IPS-NIHi7 (cell line): ENCODE results near the gene HDAC1.
"Not testable (repeated sequence)": the region's sequence is repeated elsewhere in the genome, so short reads cannot be mapped to it uniquely, and the experiment has no call there.

Source experiments
- DNase-seq: peaks from one replicate; pipeline ENCODE4 v3.0.0; 2012; ENCODE audit warnings: mixed read lengths; ENCODE audit errors: extremely low spot score

The HDAC1 gene

GRCh38 chr1:32274646-32275340 lies 17.1 kb upstream of the HDAC1 start:
- peak; percentile 39 for DNase-seq

DNA sequence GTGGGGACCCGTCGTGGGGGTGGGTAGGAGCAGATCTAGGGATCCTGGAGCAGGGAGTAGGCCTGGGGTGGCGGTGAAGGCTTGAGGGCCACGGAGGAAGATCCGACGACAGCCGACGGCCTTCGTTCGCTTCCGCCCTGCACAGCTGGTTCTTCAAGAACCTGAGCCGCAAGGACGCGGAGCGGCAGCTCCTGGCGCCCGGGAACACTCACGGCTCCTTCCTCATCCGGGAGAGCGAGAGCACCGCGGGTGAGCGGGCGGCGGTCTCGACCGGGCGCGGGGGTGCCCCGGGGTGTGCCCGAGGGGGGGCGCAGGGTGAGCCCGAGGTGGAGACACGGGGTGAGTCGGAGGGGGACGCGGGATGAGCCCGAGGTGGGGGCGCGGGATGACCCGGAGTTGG lies 16.5 kb upstream of the HDAC1 start:
- no peak for DNase-seq

- no peak for DNase-seq
Observed at GRCh38 chr1:32276032-32276782, 15.7 kb upstream of the HDAC1 start.

- not testable (repeated sequence) for DNase-seq
Observed at GRCh38 chr1:32284777-32285176, 7.1 kb upstream of the HDAC1 start.

DNA sequence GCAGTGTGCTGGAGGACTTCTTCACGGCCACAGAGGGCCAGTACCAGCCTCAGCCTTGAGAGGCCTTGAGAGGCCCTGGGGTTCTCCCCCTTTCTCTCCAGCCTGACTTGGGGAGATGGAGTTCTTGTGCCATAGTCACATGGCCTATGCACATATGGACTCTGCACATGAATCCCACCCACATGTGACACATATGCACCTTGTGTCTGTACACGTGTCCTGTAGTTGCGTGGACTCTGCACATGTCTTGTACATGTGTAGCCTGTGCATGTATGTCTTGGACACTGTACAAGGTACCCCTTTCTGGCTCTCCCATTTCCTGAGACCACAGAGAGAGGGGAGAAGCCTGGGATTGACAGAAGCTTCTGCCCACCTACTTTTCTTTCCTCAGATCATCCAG lies 6.2 kb upstream of the HDAC1 start:
- no peak for DNase-seq

- DNase-seq: peak; percentile 48
Observed at GRCh38 chr1:32286763-32287162, 5.1 kb upstream of the HDAC1 start.

GRCh38 chr1:32289256-32289655 lies 2.6 kb upstream of the HDAC1 start:
- DNase-seq: no peak

DNA sequence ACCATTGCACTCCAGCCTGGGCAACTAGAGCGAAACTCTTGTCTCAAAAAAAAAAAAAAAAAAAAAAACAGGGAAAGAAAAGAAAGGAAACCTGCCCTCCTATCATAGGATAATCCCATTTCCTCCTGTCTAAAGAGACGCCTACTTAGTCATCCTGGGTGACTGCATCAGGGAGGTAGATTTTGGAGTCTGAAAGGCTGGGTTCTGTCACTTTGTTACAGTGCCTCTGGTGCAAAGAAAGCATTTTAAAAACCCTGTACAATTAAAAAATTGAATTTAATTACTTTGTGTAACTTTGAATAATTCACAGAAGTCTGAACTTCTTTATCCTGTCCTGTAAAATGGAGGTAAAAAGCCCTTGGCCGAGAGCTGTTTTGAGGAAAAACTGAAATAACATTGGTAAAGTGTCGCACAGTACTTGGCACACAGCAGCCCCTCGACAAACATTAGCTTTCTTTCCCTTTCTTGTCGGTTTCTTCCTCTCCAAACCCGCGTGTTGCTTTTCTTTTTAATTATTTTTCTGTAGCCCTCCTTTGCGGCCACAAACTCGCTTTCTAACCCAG lies 657 bp upstream of the HDAC1 start:
- no peak for DNase-seq

DNA sequence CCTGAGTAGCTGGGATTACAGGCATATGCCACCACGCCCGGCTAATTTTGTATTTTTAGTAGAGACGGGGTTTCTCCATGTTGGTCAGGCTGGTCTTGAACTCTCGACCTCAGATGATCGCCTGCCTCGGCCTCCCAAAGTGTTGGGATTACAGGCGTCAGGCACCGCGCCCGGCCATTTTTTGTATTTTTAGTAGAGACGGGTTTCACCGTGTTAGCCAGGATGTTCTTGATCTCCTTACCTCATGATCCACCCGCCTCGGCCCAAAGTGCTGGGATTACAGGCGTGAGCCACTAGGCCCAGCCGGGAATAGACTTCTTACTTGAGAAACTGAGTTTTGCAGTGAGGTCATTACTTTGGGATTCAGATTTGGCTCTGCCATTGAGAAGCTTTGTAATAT lies 6.3 kb downstream of the HDAC1 start:
- DNase-seq: not testable (repeated sequence)

GRCh38 chr1:32299327-32299726 lies 7.4 kb downstream of the HDAC1 start:
- no peak for DNase-seq

- no peak for DNase-seq
Observed at GRCh38 chr1:32303358-32303757, 11.5 kb downstream of the HDAC1 start.

- no peak for DNase-seq
Observed at GRCh38 chr1:32303997-32304622, 12.2 kb downstream of the HDAC1 start.

- no peak for DNase-seq
Observed at GRCh38 chr1:32305310-32305709, 13.4 kb downstream of the HDAC1 start.

DNA sequence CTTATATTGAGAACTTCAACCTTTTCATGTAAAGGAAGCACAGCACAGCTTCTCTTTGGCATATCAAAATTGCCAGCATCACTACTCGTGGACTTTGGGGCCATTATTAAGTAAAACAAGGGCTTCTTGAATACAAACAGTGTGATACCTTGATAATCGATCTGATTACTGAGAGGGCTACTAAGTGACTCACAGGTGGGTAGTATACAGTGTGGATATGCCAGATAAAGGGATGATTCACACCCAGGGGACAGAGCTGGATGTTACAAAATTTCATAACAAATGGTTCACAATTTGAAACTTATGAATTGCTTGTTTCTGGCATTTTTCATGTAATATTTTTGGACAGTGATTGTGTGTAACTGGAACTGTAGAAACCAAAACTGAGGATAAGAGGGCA lies 15.4 kb downstream of the HDAC1 start:
- DNase-seq: no peak

DNA sequence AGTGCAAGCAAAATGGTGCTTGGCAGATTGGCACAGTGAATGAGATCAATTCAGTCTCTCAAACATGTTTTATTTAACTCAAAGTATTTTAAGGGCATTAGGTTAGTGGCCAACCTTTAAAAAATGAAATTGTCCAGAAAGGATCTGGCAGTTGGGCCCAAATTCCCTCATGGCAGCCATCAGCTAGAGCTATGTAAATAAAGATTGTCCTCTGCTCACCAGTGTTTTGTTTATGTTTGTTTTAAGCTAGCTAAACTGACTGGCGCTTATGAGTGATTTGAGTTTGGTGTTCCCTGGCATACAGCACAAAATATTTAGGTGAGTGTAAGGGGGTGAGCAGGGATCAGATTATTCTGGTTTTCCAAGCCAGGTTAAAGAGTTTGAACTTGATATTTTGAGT lies 18.1 kb downstream of the HDAC1 start:
- DNase-seq: no peak

GRCh38 chr1:32311709-32312393 lies 20.0 kb downstream of the HDAC1 start:
- DNase-seq: no peak

DNA sequence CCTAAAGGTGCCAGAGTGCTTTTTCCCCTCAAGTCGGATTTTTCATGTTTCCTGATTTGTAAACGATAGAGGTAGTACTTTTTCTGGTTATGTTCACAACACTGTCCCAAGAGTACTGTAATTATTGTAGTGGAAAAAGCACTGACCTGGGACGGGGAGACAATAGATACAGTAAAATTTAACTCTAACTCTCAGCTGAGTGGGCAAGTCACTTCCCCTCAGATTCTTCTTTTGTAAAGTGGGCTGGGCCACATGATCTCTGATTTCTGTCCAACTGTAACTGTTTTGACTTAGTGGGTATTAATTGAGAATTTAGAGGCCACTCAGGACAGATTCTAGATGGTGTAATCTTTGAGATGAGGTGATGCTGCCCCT lies 25.0 kb downstream of the HDAC1 start:
- DNase-seq: no peak

GRCh38 chr1:32318127-32318869 lies 26.4 kb downstream of the HDAC1 start:
- DNase-seq: no peak

DNA sequence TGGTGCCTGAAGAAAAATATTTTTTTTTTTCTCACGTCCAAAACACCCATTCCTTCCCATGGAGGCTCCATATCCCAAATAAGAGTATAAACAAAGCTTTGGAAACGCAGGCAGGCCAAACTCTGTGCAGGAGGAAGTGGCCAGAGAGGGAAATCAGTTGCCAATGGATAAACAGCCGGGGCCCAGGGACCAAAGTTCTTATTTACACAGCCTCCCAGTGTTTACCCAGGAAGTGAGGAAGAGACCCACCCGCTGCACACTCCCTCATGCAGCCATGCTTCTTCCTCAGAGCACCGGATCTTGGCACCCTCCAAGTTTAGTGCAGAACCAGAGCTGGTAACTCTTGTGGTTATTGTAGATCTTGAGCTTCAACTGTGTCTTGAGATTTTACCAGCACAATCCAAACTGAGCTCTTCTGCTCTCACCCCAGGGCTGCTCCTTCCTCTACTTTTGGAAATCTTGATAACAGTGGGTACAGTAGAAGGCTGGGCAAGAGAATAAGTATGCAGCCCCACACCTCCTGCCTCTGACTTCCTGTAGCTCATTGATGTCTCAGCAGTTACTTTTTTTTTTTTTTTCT lies 29.9 kb downstream of the HDAC1 start:
- DNase-seq: no peak

DNA sequence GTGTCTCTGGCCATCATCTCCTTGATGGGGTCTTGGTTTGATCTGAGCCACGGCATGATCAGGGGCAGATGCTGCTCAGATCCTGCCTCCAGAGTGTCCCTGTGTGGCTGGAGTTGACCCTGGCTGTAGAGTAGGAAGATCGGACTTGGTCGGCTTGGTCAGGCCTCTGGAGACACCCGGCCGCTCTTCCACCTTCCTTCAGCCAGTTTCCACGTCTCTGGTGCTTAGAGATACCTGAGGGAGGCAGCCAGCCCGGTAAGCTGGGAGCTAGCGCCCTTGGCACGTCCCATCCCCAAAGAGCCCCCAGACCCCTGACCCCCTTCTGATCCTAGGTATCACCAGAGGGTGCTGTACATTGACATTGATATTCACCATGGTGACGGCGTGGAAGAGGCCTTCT lies 35.3 kb downstream of the HDAC1 start:
- DNase-seq: no peak

DNA sequence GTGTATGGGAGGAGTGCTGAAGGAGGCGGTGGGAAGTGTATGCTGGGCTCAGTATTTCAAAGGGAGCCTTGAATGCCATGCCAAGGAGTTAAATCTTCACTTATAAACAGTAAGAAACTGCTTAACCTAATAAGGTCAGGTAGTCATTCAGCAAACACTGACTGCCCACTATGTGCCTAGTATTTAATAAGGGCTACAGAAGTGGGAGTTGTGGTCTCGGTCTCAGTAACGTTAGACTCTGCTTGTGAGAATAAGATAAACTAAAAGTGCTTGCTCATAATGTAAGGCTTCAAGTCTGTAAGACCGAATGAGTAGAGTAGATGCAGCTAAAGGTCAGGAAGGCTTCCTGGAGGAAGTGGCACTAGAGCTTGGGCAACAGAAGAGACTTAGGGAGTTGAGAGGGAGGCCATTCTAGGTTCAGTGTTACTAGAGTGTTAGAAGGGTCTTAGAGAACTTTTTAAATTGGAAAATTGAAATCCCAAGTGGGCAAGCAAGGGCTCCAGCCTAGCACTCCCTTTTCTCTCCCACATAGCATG lies 38.1 kb downstream of the HDAC1 start:
- no peak for DNase-seq
